ENCODE measurements around the gene PLIN1.
"Not testable (repeated sequence)": the region's sequence is repeated elsewhere in the genome, so short reads cannot be mapped to it uniquely, and the experiment has no call there.

Gene PLIN1

GRCh38 chr15:89689930-89690275 is 10.7 kb upstream of the PLIN1 start:
- H3K27ac ChIP-seq (replicated peaks; ENCODE audit: low read length): not testable (repeated sequence)

GRCh38 chr15:89686522-89686921 is 7.4 kb upstream of the PLIN1 start:
- H2AFZ ChIP-seq (ENCODE audit: low read length): no peak overlapping the region
- H3K9ac ChIP-seq (ENCODE audit: low read depth, low read length, poor library complexity): no peak overlapping the region
- peaks cover 0 to 2% (median 0%) of the 10 kb centered on the region in 3 experiments for H3K27me3 ChIP-seq (ENCODE audit: control insufficient read depth in 3 of 3, insufficient read depth in 3 of 3, low read depth in 1 of 3, low read length in 3 of 3)
- H2BK12ac ChIP-seq (ENCODE audit: low read length): no peak overlapping the region
- no peak overlapping the region for H3K27ac ChIP-seq (replicated peaks; ENCODE audit: low read length)
- H3K9me3 ChIP-seq (replicated peaks in 1 of 2; ENCODE audit: control insufficient read depth in 2 of 2, insufficient read depth in 1 of 2, low read depth in 1 of 2, low read length in 2 of 2): no peaks in the 10 kb centered on the region
- H4K91ac ChIP-seq (ENCODE audit: low read depth, low read length, poor library complexity): no peak overlapping the region
- H3K4ac ChIP-seq (ENCODE audit: low read length): no peak overlapping the region
- H3K23ac ChIP-seq (ENCODE audit: low read depth, low read length, poor library complexity): no peak overlapping the region
- no peak overlapping the region for H2BK5ac ChIP-seq (ENCODE audit: low read length)
- H3K14ac ChIP-seq (ENCODE audit: low read length): no peak overlapping the region
- DNase-seq (ENCODE audit: low spot score): no peak
- peaks cover 0 to 2% of the 10 kb centered on the region in 2 donors for H3K4me1 ChIP-seq (ENCODE audit: control insufficient read depth in 2 of 2, insufficient read depth in 1 of 2, low read depth in 1 of 2, low read length in 2 of 2)
- H3K79me1 ChIP-seq (ENCODE audit: low read depth, low read length): no peaks in the 10 kb centered on the region
- no peak overlapping the region for H2BK15ac ChIP-seq (ENCODE audit: low read length)
- H3K4me3 ChIP-seq (ENCODE audit: low read length in 2 of 2): no peak overlapping the region
- H2AK5ac ChIP-seq (ENCODE audit: low read depth, low read length): no peak overlapping the region
- no peak overlapping the region for H3K4me2 ChIP-seq (ENCODE audit: insufficient read depth, low read length, poor library complexity, severe bottlenecking)
- H2BK120ac ChIP-seq (ENCODE audit: low read depth, low read length): no peak overlapping the region
- H4K8ac ChIP-seq (ENCODE audit: low read depth, low read length): no peak overlapping the region
- no peak overlapping the region for H3K18ac ChIP-seq (ENCODE audit: low read length)
- H3K36me3 ChIP-seq (replicated peaks in 1 of 2; ENCODE audit: control insufficient read depth in 2 of 2, insufficient read depth in 2 of 2, low read length in 2 of 2): no peaks in the 10 kb centered on the region

More at GRCh38 chr15:89689930-89690275, 10.7 kb upstream of the PLIN1 start:
- Histone ChIP-seq H3K4me2 (ENCODE audit: insufficient read depth, low read length, poor library complexity, severe bottlenecking) (peak overlapping the region; percentile 88), H2AFZ (ENCODE audit: low read length) (peak overlapping the region; percentile 90), H3K27me3 (ENCODE audit: control insufficient read depth in 3 of 3, insufficient read depth in 3 of 3, low read depth in 1 of 3, low read length in 3 of 3) (peaks cover 0 to 22% (median 6%) of the 10 kb centered on the region in 3 experiments), H3K23ac (ENCODE audit: low read depth, low read length, poor library complexity) (peak overlapping the region; percentile 29), H4K8ac (ENCODE audit: low read depth, low read length) (peak overlapping the region; percentile 52), H3K4me3 (ENCODE audit: low read length in 2 of 2) (peak overlapping the region; percentile 61 to 94), H3K9ac (ENCODE audit: low read depth, low read length, poor library complexity) (peak overlapping the region; percentile 86)
- no CpG with 5 or more reads among the region's 15 CpGs for WGBS, 2 donors (ENCODE audit: extremely low coverage in 2 of 2, insufficient read length in 2 of 2, insufficient replicate concordance in 1 of 2)
- H3K14ac ChIP-seq (ENCODE audit: low read length); H3K9me3 ChIP-seq (replicated peaks in 1 of 2; ENCODE audit: control insufficient read depth in 2 of 2, insufficient read depth in 1 of 2, low read depth in 1 of 2, low read length in 2 of 2); H2BK5ac ChIP-seq (ENCODE audit: low read length); H3K4me1 ChIP-seq (ENCODE audit: control insufficient read depth in 2 of 2, insufficient read depth in 1 of 2, low read depth in 1 of 2, low read length in 2 of 2); H2BK15ac ChIP-seq (ENCODE audit: low read length); H3K79me1 ChIP-seq (ENCODE audit: low read depth, low read length); H3K4ac ChIP-seq (ENCODE audit: low read length); H4K91ac ChIP-seq (ENCODE audit: low read depth, low read length, poor library complexity); H2BK12ac ChIP-seq (ENCODE audit: low read length); H2AK5ac ChIP-seq (ENCODE audit: low read depth, low read length); H2BK120ac ChIP-seq (ENCODE audit: low read depth, low read length); H3K18ac ChIP-seq (ENCODE audit: low read length); H3K36me3 ChIP-seq (replicated peaks in 1 of 2; ENCODE audit: control insufficient read depth in 2 of 2, insufficient read depth in 2 of 2, low read length in 2 of 2); DNase-seq (ENCODE audit: low spot score): not testable (repeated sequence)

- no CpG with 5 or more reads among the region's 2 CpGs for WGBS, 2 donors (ENCODE audit: extremely low coverage in 2 of 2, insufficient read length in 2 of 2, insufficient replicate concordance in 1 of 2)
- no peak overlapping the region for H2BK12ac ChIP-seq (ENCODE audit: low read length)
- no peak overlapping the region for H2BK15ac ChIP-seq (ENCODE audit: low read length)
- no peak overlapping the region for H4K91ac ChIP-seq (ENCODE audit: low read depth, low read length, poor library complexity)
- H3K9ac ChIP-seq (ENCODE audit: low read depth, low read length, poor library complexity): no peak overlapping the region
- DNase-seq (ENCODE audit: low spot score): no peak
- no peaks in the 10 kb centered on the region for H3K36me3 ChIP-seq (replicated peaks in 1 of 2; ENCODE audit: control insufficient read depth in 2 of 2, insufficient read depth in 2 of 2, low read length in 2 of 2)
- H3K4ac ChIP-seq (ENCODE audit: low read length): no peak overlapping the region
- no peak overlapping the region for H2AFZ ChIP-seq (ENCODE audit: low read length)
- H3K4me2 ChIP-seq (ENCODE audit: insufficient read depth, low read length, poor library complexity, severe bottlenecking): no peak overlapping the region
- no peak overlapping the region for H3K18ac ChIP-seq (ENCODE audit: low read length)
- no peaks in the 10 kb centered on the region for H3K79me1 ChIP-seq (ENCODE audit: low read depth, low read length)
- no peak overlapping the region for H3K27ac ChIP-seq (replicated peaks; ENCODE audit: low read length)
- no peak overlapping the region for H3K14ac ChIP-seq (ENCODE audit: low read length)
- peaks cover 0 to 2% of the 10 kb centered on the region in 2 donors for H3K4me1 ChIP-seq (ENCODE audit: control insufficient read depth in 2 of 2, insufficient read depth in 1 of 2, low read depth in 1 of 2, low read length in 2 of 2)
- H3K27me3 ChIP-seq (ENCODE audit: control insufficient read depth in 3 of 3, insufficient read depth in 3 of 3, low read depth in 1 of 3, low read length in 3 of 3): peaks cover 0 to 2% (median 0%) of the 10 kb centered on the region in 3 experiments
- H3K9me3 ChIP-seq (replicated peaks in 1 of 2; ENCODE audit: control insufficient read depth in 2 of 2, insufficient read depth in 1 of 2, low read depth in 1 of 2, low read length in 2 of 2): no peaks in the 10 kb centered on the region
- no peak overlapping the region for H3K23ac ChIP-seq (ENCODE audit: low read depth, low read length, poor library complexity)
- no peak overlapping the region for H2BK5ac ChIP-seq (ENCODE audit: low read length)
- H2BK120ac ChIP-seq (ENCODE audit: low read depth, low read length): no peak overlapping the region
- no peak overlapping the region for H2AK5ac ChIP-seq (ENCODE audit: low read depth, low read length)
- no peak overlapping the region for H4K8ac ChIP-seq (ENCODE audit: low read depth, low read length)
- no peak overlapping the region for H3K4me3 ChIP-seq (ENCODE audit: low read length in 2 of 2)
These were observed 6.8 kb upstream of the PLIN1 start for GRCh38 chr15:89685995-89686394.

GRCh38 chr15:89681146-89681545 is 2.0 kb upstream of the PLIN1 start:
- Histone ChIP-seq H3K18ac (ENCODE audit: low read length) (no peak overlapping the region), H4K91ac (ENCODE audit: low read depth, low read length, poor library complexity) (no peak overlapping the region), H3K4me1 (ENCODE audit: control insufficient read depth in 2 of 2, insufficient read depth in 1 of 2, low read depth in 1 of 2, low read length in 2 of 2) (peaks cover 3 to 4% of the 10 kb centered on the region in 2 donors), H2AK5ac (ENCODE audit: low read depth, low read length) (no peak overlapping the region), H3K79me1 (ENCODE audit: low read depth, low read length) (no peaks in the 10 kb centered on the region), H3K23ac (ENCODE audit: low read depth, low read length, poor library complexity) (no peak overlapping the region), H2BK5ac (ENCODE audit: low read length) (no peak overlapping the region), H4K8ac (ENCODE audit: low read depth, low read length) (no peak overlapping the region), H3K9me3 (replicated peaks in 1 of 2; ENCODE audit: control insufficient read depth in 2 of 2, insufficient read depth in 1 of 2, low read depth in 1 of 2, low read length in 2 of 2) (no peaks in the 10 kb centered on the region), H3K4ac (ENCODE audit: low read length) (no peak overlapping the region), H2AFZ (ENCODE audit: low read length) (no peak overlapping the region), H3K4me2 (ENCODE audit: insufficient read depth, low read length, poor library complexity, severe bottlenecking) (no peak overlapping the region), H3K4me3 (ENCODE audit: low read length in 2 of 2) (no peak overlapping the region), H3K36me3 (replicated peaks in 1 of 2; ENCODE audit: control insufficient read depth in 2 of 2, insufficient read depth in 2 of 2, low read length in 2 of 2) (no peaks in the 10 kb centered on the region), H3K27ac (replicated peaks; ENCODE audit: low read length) (no peak overlapping the region), H3K27me3 (ENCODE audit: control insufficient read depth in 3 of 3, insufficient read depth in 3 of 3, low read depth in 1 of 3, low read length in 3 of 3) (no peaks in the 10 kb centered on the region), H3K9ac (ENCODE audit: low read depth, low read length, poor library complexity) (no peak overlapping the region), H2BK120ac (ENCODE audit: low read depth, low read length) (no peak overlapping the region), H2BK15ac (ENCODE audit: low read length) (no peak overlapping the region), H2BK12ac (ENCODE audit: low read length) (no peak overlapping the region), H3K14ac (ENCODE audit: low read length) (no peak overlapping the region)
- WGBS, 2 donors (ENCODE audit: extremely low coverage in 2 of 2, insufficient read length in 2 of 2, insufficient replicate concordance in 1 of 2): no CpG with 5 or more reads among the region's 2 CpGs
- no peak for DNase-seq (ENCODE audit: low spot score)
